ENCODE results near the gene MBD1. TPM values are rescaled to one million over a fixed set of nuclear protein-coding genes. Genes with fewer than 3 reads are reported as not detected.
"Not testable (repeated sequence)": the region's sequence is repeated elsewhere in the genome, so short reads cannot be mapped to it uniquely, and the experiment has no call there.

The MBD1 gene
- polyA plus RNA-seq, 6 donors from 2014 or later, result 23.4 to 42.4 (median 25.0) TPM

DNA sequence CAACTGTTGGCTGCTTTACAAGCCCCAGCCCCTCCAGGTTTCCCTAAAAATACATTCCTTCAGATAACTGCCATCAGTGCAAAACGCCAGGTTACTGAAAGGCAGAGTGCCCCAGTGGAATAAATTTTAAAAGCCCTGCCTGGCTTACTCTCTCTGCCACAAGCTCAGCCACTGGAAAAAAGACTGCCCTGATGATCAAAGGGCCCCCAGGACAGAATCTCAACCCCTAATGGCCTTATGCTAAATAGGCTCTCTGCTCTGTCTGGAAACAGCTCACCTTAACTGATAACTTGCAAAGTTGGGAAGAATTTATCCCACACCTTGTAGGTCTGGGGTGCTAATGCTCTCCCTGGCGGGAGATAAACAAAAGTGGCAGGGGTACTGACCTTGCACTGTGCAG is 48.9 kb downstream of the MBD1 start:
- H3K9me3 Mint-ChIP-seq, result no peaks in the 10 kb centered on the region
- H3K27me3 Mint-ChIP-seq, result peaks cover 31 to 60% (median 50%) of the 10 kb centered on the region in 3 donors
- H3K36me3 Mint-ChIP-seq, result peaks cover 0 to 3% of the 10 kb centered on the region in 2 donors
- H3K4me3 Mint-ChIP-seq, result no peak overlapping the region
- H3K4me1 Mint-ChIP-seq, result peaks cover 6 to 7% (median 7%) of the 10 kb centered on the region in 3 donors
- no peak for DNase-seq
- H3K27ac Mint-ChIP-seq, result no peak overlapping the region
- no peak for ATAC-seq (ENCODE audit: low read depth in 2 of 2)

DNA sequence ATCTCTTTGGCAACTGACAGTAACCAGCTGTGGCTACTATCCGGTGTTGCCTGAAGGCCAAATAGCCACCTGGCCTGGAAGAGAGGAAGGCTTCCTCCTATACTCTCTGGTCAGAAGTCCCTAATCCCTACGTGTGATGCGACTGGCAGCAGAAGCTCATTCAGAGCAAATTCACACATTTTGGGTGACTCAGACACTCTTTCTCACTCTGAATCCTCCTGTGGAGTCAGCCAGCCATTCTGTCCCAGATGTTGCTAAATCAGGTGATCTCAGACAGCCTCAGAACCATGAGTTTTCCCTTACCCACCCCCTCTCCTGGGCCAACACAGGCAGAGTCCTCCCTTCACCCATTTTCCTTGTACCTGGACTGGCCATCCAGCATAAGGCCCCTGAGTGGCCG is 49.7 kb downstream of the MBD1 start:
- no peak for ATAC-seq (ENCODE audit: low read depth in 2 of 2)
- H3K27me3 Mint-ChIP-seq, result peaks cover 27 to 54% (median 48%) of the 10 kb centered on the region in 3 donors
- no peaks in the 10 kb centered on the region for H3K36me3 Mint-ChIP-seq
- peak overlapping the region in 2 of 6 donors; percentile 62 to 70 for H3K27ac Mint-ChIP-seq
- no peak for DNase-seq
- no peak overlapping the region for H3K4me3 Mint-ChIP-seq
- H3K4me1 Mint-ChIP-seq, result peaks cover 6 to 7% (median 7%) of the 10 kb centered on the region in 3 donors
- H3K9me3 Mint-ChIP-seq, result no peaks in the 10 kb centered on the region

DNA sequence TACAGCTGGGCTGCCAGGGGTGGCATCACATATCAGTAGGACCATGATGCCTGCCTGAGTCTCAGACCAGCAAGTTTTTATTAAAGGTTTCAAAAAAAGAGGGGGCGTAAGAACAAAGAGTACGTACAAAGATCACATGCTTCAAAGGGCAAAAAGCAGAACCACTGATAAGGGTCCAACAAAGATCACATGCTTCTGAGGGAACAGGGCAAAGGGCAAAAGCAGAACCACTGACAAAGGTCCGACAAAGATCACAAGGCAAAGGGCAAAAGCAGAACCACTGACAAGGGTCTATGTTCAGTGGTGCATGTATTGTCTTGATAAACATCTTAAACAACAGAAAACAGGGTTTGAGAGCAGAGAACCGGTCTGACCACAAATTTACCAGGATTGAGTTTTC is 61.1 kb downstream of the MBD1 start:
- peaks cover 8 to 37% (median 15%) of the 10 kb centered on the region in 7 donors for H3K9me3 Mint-ChIP-seq
- not testable (repeated sequence) for H3K27ac Mint-ChIP-seq; H3K4me1 Mint-ChIP-seq; DNase-seq; ATAC-seq (ENCODE audit: low read depth in 2 of 2); H3K4me3 Mint-ChIP-seq
- H3K36me3 Mint-ChIP-seq, result peaks cover 0 to 11% of the 10 kb centered on the region in 2 donors
- H3K27me3 Mint-ChIP-seq, result peaks cover 24 to 51% (median 44%) of the 10 kb centered on the region in 3 donors

Other genes starting within 250 kb of the MBD1 start
- gene MYO5B, start 86.4 kb downstream of the MBD1 start, polyA plus RNA-seq (ENCODE audit: low read depth in 6 of 6), result under 1 TPM in 1 of 6 donors, not detected in 5; 0.44 TPM
- gene CFAP53, start 15.0 kb downstream of the MBD1 start, polyA plus RNA-seq (ENCODE audit: low read depth in 6 of 6), result under 1 TPM in 1 of 6 donors, not detected in 5; 0.27 TPM
- gene CXXC1, start 6.2 kb upstream of the MBD1 start, polyA plus RNA-seq (ENCODE audit: low read depth in 6 of 6), result 10 to 100 TPM; 56.7 to 97.3 (median 71.0) TPM
- gene SKA1, start 93.5 kb upstream of the MBD1 start, polyA plus RNA-seq (ENCODE audit: low read depth in 6 of 6), result 1 to 10 TPM in 1 of 6 donors, under 1 TPM in 4, not detected in 1; 0.53 to 1.5 (median 0.74) TPM

Data from naive B cell (primary cell).